ENCODE results near the gene GAL. TPM values are rescaled to one million over a fixed set of nuclear protein-coding genes. Genes with fewer than 3 reads are reported as not detected.

GAL gene
- total RNA-seq, 4 donors from 2014 or later, result 2.9 to 10.6 (median 4.7) TPM; not detected in 1

DNA sequence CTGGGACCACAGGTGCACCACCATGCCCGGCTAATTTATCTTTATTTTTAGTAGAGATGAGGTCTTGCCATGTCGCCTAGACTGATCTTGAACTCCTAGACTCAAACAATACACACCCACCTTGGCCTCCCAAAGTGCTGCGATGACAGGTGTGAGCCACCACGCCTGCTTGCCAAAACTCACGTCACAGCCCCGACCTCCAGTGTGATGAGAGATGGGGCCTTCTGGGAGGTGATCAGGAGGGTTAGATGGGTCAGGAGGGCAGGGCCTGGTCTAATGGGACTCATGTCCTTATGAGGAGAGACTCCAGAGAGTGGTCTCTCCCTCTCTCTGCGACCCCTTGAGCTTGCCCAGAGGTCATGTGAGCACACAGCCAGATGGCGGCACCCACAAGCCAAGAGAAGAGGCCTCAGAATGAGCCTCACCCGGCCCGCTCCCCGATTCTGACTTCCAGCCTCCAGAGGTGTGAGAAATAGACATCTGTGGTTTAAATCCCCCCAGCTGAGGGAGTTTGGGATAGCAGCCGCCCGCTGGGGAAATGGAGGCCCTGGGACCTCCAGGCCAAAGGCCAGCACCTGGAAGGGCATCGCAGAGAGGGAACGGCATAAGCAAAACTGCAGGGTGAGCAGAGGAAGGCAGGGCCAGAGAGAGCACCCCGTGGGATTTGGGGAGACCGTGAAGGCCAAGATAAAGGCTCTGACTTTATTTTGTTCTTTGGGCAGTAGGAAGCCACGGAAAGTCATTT, 24.1 kb upstream of the GAL start:
- no peak for TF ChIP-seq EP300 (IDR thresholded peaks at IDR 0.05)
- TF ChIP-seq, protein P1, sequence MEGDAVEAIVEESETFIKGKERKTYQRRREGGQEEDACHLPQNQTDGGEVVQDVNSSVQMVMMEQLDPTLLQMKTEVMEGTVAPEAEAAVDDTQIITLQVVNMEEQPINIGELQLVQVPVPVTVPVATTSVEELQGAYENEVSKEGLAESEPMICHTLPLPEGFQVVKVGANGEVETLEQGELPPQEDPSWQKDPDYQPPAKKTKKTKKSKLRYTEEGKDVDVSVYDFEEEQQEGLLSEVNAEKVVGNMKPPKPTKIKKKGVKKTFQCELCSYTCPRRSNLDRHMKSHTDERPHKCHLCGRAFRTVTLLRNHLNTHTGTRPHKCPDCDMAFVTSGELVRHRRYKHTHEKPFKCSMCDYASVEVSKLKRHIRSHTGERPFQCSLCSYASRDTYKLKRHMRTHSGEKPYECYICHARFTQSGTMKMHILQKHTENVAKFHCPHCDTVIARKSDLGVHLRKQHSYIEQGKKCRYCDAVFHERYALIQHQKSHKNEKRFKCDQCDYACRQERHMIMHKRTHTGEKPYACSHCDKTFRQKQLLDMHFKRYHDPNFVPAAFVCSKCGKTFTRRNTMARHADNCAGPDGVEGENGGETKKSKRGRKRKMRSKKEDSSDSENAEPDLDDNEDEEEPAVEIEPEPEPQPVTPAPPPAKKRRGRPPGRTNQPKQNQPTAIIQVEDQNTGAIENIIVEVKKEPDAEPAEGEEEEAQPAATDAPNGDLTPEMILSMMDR (IDR thresholded peaks at IDR 0.05), result no peak
- TF ChIP-seq POLR2AphosphoS5 (IDR thresholded peaks at IDR 0.05), result no peak
- no peak for TF ChIP-seq POLR2A (IDR thresholded peaks at IDR 0.05)
- WGBS, 2 donors (ENCODE audit: low coverage in 1 of 2), result 92 to 94% methylated on average over 8 of the region's 18 CpGs
- no peak for ATAC-seq
- peaks cover 0 to 8% (median 0%) of the 10 kb centered on the region in 3 donors for H3K9me3 ChIP-seq
- peaks cover 0 to 10% (median 0%) of the 10 kb centered on the region in 3 donors for H3K4me1 ChIP-seq
- no peak overlapping the region for H3K4me3 ChIP-seq
- no peaks in the 10 kb centered on the region for H3K36me3 ChIP-seq
- no peak overlapping the region for H3K27ac ChIP-seq
- peaks cover 32% of the 10 kb centered on the region for H3K27me3 ChIP-seq

DNA sequence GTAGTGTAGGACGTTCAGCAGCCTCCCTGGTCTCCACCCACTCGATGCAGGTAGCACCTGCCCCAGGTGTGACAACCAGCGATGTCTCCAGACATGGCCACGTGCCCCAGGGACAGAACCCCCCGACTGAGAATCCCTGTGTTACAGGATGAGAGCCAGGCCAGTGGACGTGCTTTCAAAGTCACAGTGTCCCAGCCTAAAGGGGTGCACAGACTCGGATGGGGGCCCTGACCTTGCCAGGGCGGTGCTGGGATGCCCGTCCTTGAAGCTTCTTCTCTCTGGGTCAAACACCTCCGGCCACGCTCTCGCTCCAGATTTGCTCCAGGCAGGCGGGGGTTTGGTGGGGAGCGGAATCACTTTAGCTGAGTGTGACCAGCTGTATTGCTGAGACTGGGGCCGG, 23.3 kb upstream of the GAL start:
- Histone ChIP-seq H3K27ac (no peak overlapping the region), H3K4me1 (peaks cover 0 to 10% (median 0%) of the 10 kb centered on the region in 3 donors), H3K27me3 (peaks cover 33% of the 10 kb centered on the region), H3K36me3 (no peaks in the 10 kb centered on the region), H3K4me3 (no peak overlapping the region), H3K9me3 (peaks cover 0 to under 1% (median 0%) of the 10 kb centered on the region in 3 donors)
- no peak for ATAC-seq
- no CpG with 5 or more reads among the region's 15 CpGs for WGBS, 2 donors (ENCODE audit: low coverage in 1 of 2)
- TF ChIP-seq POLR2A (IDR thresholded peaks at IDR 0.05) (no peak), EP300 (IDR thresholded peaks at IDR 0.05) (no peak), POLR2AphosphoS5 (IDR thresholded peaks at IDR 0.05) (no peak)
- TF ChIP-seq, protein P1 (IDR thresholded peaks at IDR 0.05), result no peak

DNA sequence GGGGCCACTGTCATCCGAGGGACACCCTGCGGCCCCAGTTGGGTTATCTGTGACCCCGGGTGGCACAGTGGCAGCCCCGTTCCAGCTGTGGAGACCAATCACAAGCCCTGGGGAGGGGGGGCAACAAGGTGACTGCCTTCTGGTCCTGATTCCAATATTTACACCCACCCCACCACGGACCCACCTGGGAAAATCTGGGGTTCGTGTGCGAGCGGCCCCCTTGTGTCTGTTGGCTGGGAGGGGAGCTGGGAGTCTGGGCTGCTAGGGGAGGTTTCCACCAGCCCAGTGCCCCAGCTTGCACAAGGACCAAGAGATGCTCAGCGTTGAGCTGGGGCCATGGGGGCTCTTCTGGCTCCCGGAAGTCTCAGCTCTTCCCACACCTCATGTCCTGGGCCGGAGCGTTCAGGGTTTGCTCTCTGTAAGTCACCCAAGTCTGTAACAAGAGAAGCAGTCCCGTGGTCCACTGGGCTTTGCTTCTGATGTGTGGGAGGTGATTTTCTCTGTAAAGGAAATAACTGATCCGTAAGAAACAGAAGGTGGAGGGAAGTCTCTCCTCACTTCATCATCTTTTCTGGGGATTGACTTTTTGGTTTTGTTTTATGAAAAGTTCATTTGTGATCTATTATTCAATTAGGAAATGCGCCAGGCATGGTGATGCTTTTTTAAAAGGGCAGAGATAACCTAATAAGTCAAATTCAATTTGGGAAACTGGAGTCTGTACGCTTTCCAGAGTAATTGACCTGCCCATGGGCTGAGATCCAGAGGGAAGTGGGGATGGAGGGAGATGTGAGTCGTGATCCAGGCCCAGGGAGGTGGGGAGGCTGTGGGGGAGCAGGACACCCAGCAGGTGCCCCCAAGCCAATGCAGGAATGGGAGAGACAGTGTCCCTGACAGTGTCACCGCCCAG, 22.4 kb upstream of the GAL start:
- no peak overlapping the region for H3K4me3 ChIP-seq
- H3K4me1 ChIP-seq, result peaks cover 0 to 10% (median 0%) of the 10 kb centered on the region in 3 donors
- H3K27ac ChIP-seq, result no peak overlapping the region
- ATAC-seq, result no peak
- H3K9me3 ChIP-seq, result no peaks in the 10 kb centered on the region
- H3K27me3 ChIP-seq, result peaks cover 33% of the 10 kb centered on the region
- no peaks in the 10 kb centered on the region for H3K36me3 ChIP-seq
- WGBS, 2 donors (ENCODE audit: low coverage in 1 of 2), result 62 to 88% methylated on average over 3 to 7 of the region's 18 CpGs
- no peak for TF ChIP-seq POLR2A (IDR thresholded peaks at IDR 0.05)
- TF ChIP-seq POLR2AphosphoS5 (IDR thresholded peaks at IDR 0.05), result no peak
- TF ChIP-seq EP300 (IDR thresholded peaks at IDR 0.05), result no peak
- TF ChIP-seq, protein P1 (IDR thresholded peaks at IDR 0.05), result no peak

DNA sequence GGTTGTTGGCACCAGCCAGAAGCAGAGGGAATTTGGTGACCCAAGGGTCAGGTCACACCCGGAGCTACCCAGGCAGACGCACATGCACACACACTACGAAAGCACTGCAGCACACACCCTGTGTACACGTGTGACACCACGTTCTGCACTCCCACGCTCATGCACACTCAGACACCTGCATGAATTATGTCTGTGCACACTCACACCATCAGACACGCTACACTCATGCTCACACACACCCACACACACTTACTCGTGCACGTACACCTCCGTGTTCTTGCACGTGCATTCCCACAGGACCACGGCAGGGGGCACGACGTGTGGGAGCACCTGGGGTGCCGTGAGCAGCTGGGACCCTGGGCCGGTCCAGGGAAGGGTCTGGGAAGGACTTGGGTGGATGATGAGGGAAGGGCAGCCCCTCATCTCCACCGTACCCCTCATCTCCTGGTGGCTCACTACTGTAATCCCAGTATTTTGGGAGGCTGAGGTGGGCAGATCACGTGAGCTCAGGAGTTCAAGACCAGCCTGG, 20.8 kb upstream of the GAL start:
- Histone ChIP-seq H3K4me1 (peaks cover 0 to 10% (median 0%) of the 10 kb centered on the region in 3 donors), H3K4me3 (no peak overlapping the region), H3K36me3 (no peaks in the 10 kb centered on the region), H3K27ac (no peak overlapping the region), H3K27me3 (peaks cover 33% of the 10 kb centered on the region), H3K9me3 (no peaks in the 10 kb centered on the region)
- WGBS, 2 donors (ENCODE audit: low coverage in 1 of 2), result 57 to 87% methylated on average over 3 to 6 of the region's 18 CpGs
- TF ChIP-seq, protein P1 (IDR thresholded peaks at IDR 0.05), result no peak
- TF ChIP-seq POLR2A (IDR thresholded peaks at IDR 0.05) (no peak), POLR2AphosphoS5 (IDR thresholded peaks at IDR 0.05) (no peak), EP300 (IDR thresholded peaks at IDR 0.05) (no peak)
- ATAC-seq, result no peak

Data from gastroesophageal sphincter (tissue), 4 donors.